Psoas muscle (tissue), 8 donors: ENCODE measurements around the gene DMD. TPM values are rescaled to one million over a fixed set of nuclear protein-coding genes. Genes with fewer than 3 reads are reported as not detected.

Experiments used
- ATAC-seq, 4 donors: fragments of 200-7000 bp; cut with Tn5 transposase; one replicate each; pipeline ENCODE4 v1.9.1; 2020; ENCODE audit warnings: moderate library complexity in 3 of 4, mild to moderate bottlenecking in 2 of 4
- DNase-seq, 2 donors: peaks; one replicate each; pipeline ENCODE4 v3.0.0-alpha.2; 2020
- H3K27ac ChIP-seq: fragments of 200-600 bp; one replicate; pipeline ENCODE4 v1.8.0; 2022
- H3K27me3 ChIP-seq, 3 donors: fragments of 200-600 bp in 1 of 3; one replicate each; pipeline versions ENCODE4 v1.6.1 to v1.8.0; 2013 to 2022; ENCODE audit warnings: low read length in 2 of 3, mild to moderate bottlenecking in 2 of 3, moderate library complexity in 1 of 3; ENCODE audit not compliant: insufficient read depth in 3 of 3
- H3K36me3 ChIP-seq, 2 donors: fragments of 200-600 bp in 1 of 2; one replicate each; pipeline versions ENCODE4 v1.6.1 to v1.8.0; 2013 to 2022; ENCODE audit warnings: low read depth in 1 of 2, mild to moderate bottlenecking in 1 of 2, moderate library complexity in 1 of 2; ENCODE audit not compliant: insufficient read depth in 1 of 2
- H3K4me1 ChIP-seq: fragments of 200-600 bp; one replicate; pipeline ENCODE4 v1.8.0; 2022
- H3K4me3 ChIP-seq: fragments of 200-600 bp; one replicate; pipeline ENCODE4 v1.8.0; 2022; ENCODE audit warnings: mild to moderate bottlenecking
- H3K9me3 ChIP-seq: fragments of 200-600 bp; one replicate; pipeline ENCODE4 v1.8.0; 2022
- WGBS, 3 donors: extraction: QIAGEN DNeasy Blood & Tissue Kit; methylation state at CpG; one replicate each; pipeline versions ENCODE4 v1.1.6 to v1.1.7; 2013; 5-methylcytosine and 5-hydroxymethylcytosine counted together
- intact Hi-C, 2 donors: fragments of 100-400 bp; cut with DNase I; formaldehyde crosslinking; loops; one replicate each; pipeline versions ENCODE4 v1.11.0 to v1.14.2; 2022
- polyA plus RNA-seq, 3 donors: library from polyadenylated mRNA; stranded (reverse); fragments of 200-250 nt; gene quantifications; one replicate each; pipeline ENCODE4 v1.2.3, GENCODE V29; 2013
- total RNA-seq, 4 donors: library from RNA; stranded (reverse); fragmentation: NEBNext Ultra II Directional in 2 of 4; extraction: Animal tissue kit (Norgen Biotek cat#: 25700) in 2 of 4; gene quantifications; one replicate each; pipeline versions ENCODE4 v1.2.1 to v1.2.4, GENCODE V29; 2021 to 2023
- TF ChIP-seq, protein P1 (sequence below): fragments of 200-600 bp; IDR thresholded peaks from one replicate; pipeline ENCODE4 v1.8.0; 2022; ENCODE audit warnings: antibody characterized with exemption
- donor health status: healthy with polysubstance abuse.
- donor health status: DM: no; HTN: no; CAD: no; lungs with moderate emphysema.
- donor health status: Bipolar disorder and iron deficiency.
- donor health status: healthy.
- donor health status: DM: yes; HTN: yes; CAD: no.
- donor health status: DM: no; HTN: no; CAD: no.
- donor health status: DM: no; HTN: no; CAD: no.
- donor health status: DM: yes; HTN: yes; CAD: no.

DMD gene
- total and polyA plus RNA-seq, 7 donors: 6.8 to 170 (median 86.5) TPM

- Histone ChIP-seq H3K27ac (peak overlapping the region; percentile 32), H3K4me1 (peaks cover 9% of the 10 kb centered on the region), H3K9me3 (no peaks in the 10 kb centered on the region), H3K4me3 (no peak overlapping the region), H3K27me3 (no peaks in the 10 kb centered on the region), H3K36me3 (no peaks in the 10 kb centered on the region)
- DNase-seq (no peak), ATAC-seq (peak in 3 of 4 donors; percentile 28 to 60 (median 39))
- TF ChIP-seq, protein P1, sequence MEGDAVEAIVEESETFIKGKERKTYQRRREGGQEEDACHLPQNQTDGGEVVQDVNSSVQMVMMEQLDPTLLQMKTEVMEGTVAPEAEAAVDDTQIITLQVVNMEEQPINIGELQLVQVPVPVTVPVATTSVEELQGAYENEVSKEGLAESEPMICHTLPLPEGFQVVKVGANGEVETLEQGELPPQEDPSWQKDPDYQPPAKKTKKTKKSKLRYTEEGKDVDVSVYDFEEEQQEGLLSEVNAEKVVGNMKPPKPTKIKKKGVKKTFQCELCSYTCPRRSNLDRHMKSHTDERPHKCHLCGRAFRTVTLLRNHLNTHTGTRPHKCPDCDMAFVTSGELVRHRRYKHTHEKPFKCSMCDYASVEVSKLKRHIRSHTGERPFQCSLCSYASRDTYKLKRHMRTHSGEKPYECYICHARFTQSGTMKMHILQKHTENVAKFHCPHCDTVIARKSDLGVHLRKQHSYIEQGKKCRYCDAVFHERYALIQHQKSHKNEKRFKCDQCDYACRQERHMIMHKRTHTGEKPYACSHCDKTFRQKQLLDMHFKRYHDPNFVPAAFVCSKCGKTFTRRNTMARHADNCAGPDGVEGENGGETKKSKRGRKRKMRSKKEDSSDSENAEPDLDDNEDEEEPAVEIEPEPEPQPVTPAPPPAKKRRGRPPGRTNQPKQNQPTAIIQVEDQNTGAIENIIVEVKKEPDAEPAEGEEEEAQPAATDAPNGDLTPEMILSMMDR: no peak
- WGBS, 3 donors: 51 to 72% (median 58%) methylated on average over 7 of the region's 7 CpGs
- intact Hi-C loops: no loop called here
Observed at GRCh38 chrX:33129607-33130006, 81.7 kb downstream of the DMD start.

DNA sequence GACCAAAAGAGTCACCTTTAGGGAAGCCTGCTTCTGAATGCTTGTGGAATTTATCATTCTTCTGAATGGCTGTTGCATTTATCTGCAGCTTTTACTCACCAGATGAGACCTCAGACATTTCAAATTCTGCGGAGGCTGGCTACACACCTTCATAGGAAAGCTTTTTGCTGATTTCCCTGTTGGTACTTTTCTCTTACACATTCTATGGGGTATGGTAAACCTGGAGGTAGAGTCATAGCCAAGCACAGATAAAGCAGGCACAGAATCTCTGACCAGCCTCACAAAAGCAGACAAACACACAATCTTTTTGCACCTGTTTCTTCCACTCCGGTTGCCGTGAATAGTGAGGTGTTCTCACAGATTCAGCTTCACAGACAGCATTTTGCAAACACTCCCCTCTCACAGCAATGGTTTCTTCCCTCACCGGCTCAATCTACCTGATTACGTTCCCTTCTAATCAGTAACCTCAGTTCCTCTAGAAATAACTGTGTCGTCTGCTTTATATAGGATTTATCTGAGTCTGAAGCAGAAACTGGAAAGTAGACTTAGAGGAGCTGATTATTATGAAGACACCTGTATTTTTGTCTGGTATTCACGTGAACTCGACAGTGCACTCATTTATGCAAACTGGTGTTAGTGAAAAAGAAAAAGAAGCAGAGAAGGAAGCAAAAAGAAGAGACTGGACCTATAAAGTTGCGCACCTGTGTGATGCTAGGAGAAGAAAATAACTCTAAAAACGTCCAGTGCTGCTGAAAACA, 83.1 kb downstream of the DMD start:
- H3K4me3 ChIP-seq: no peak overlapping the region
- H3K9me3 ChIP-seq: no peaks in the 10 kb centered on the region
- intact Hi-C loops: no loop called here
- TF ChIP-seq, protein P1: no peak
- H3K27ac ChIP-seq: peak overlapping the region; percentile 32
- no peaks in the 10 kb centered on the region for H3K27me3 ChIP-seq
- H3K4me1 ChIP-seq: peaks cover 9% of the 10 kb centered on the region
- H3K36me3 ChIP-seq: no peaks in the 10 kb centered on the region
- DNase-seq: no peak
- peak in 1 of 4 donors; percentile 20 for ATAC-seq
- 51 to 62% (median 56%) methylated on average over 10 of the region's 10 CpGs for WGBS, 3 donors

GRCh38 chrX:33126469-33126868, 84.9 kb downstream of the DMD start:
- Histone ChIP-seq H3K9me3 (no peaks in the 10 kb centered on the region), H3K4me3 (no peak overlapping the region), H3K4me1 (peaks cover 13% of the 10 kb centered on the region), H3K36me3 (no peaks in the 10 kb centered on the region), H3K27me3 (no peaks in the 10 kb centered on the region), H3K27ac (peak overlapping the region; percentile 39)
- intact Hi-C loops: no loop called here
- WGBS, 3 donors: 32 to 50% (median 43%) methylated on average over 6 of the region's 6 CpGs
- TF ChIP-seq, protein P1: no peak
- ATAC-seq: no peak
- no peak for DNase-seq

GRCh38 chrX:33109858-33110257, 101.5 kb downstream of the DMD start:
- intact Hi-C loops: no loop called here
- Histone ChIP-seq H3K4me1 (no peaks in the 10 kb centered on the region), H3K9me3 (no peaks in the 10 kb centered on the region), H3K36me3 (no peaks in the 10 kb centered on the region), H3K4me3 (no peak overlapping the region), H3K27me3 (no peaks in the 10 kb centered on the region), H3K27ac (no peak overlapping the region)
- WGBS, 3 donors: 21 to 27% (median 22%) methylated on average over 3 of the region's 3 CpGs
- TF ChIP-seq, protein P1: no peak
- peak in 1 of 4 donors; percentile 42 for ATAC-seq
- no peak for DNase-seq
